ENCODE results near the gene ROGDI. TPM values are rescaled to one million over a fixed set of nuclear protein-coding genes. Genes with fewer than 3 reads are reported as not detected.
A peak's percentile ranks its signal among the peaks of the same experiment; 100 is the strongest.

Gene ROGDI
- total RNA-seq, 8 experiments from 2014 or later = 19.1 to 45.1 (median 35.4) TPM

DNA sequence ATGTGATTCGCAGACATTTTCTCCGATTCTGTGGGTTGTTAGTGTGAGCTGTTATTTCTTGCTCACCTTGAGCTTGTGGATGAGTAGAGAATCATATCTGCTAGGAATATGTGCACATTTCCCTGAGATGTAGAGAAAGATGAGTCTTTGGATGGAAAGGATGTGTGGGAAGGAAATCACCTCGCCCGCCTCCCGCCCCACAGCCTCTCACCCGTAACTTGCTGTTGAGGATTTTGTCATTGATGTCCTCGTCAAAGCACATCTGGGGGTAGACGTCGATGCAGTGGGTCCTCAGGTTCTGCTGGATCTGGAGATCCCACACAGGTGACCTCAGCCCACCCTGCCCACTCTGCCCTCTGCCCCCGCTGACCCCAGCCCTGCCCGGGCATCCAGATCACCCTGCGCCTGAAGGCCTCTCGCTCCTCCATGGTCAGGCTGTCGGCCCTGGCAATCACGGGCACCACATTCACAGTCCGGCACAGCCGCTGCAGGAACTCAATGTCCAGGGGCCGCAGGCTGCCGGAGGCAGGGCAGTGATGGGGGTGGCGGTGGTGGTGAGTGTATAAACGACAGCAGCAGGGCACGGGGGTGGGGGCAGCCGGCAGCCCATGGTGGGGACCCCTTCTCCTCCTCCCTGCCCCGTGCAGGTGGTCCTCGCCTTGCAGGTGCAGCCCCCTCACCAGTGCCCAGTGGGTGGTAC is 19.0 kb downstream of the ROGDI start:
- no peaks in the 10 kb centered on the region for H3K4me1 ChIP-seq (replicated peaks in 1 of 2)
- ATAC-seq (replicated peaks in 6 of 8) = no peak
- WGBS, 10 experiments = 82 to 100% (median 87%) methylated on average over 1 to 6 of the region's 25 CpGs; no CpG with 5 or more reads in 5 of the 10 experiments
- in situ Hi-C loops (cut with MboI; ENCODE audit: low pct_unique_long_range_greater_than_20kb in 2 of 9, low sequenced_read_pairs in 9 of 9, unreplicated experiment in 9 of 9) = no loop called here
- no peak overlapping the region for H3K27ac ChIP-seq
- no peak overlapping the region for H3K4me3 ChIP-seq

DNA sequence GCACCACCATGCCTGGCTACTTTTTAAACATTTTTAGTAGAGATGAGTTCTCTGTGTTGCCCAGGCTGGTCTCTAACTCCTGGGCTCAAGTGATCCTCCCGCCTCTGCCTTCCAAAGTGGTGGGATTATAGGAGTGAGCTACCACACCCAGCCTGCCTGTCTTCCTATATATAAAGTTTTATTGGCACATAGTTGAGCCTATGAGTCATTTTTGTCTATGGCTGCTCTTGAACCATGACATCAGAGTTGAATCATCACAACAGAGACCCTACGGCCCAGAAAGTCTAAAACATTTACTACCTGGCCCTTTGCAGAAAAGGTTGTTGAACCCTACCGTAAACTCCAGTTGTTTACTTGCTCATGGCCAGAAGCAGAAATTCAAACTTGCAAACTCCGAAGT is 22.2 kb downstream of the ROGDI start:
- in situ Hi-C loops (cut with MboI; ENCODE audit: low pct_unique_long_range_greater_than_20kb in 2 of 9, low sequenced_read_pairs in 9 of 9, unreplicated experiment in 9 of 9) = no loop called here

DNA sequence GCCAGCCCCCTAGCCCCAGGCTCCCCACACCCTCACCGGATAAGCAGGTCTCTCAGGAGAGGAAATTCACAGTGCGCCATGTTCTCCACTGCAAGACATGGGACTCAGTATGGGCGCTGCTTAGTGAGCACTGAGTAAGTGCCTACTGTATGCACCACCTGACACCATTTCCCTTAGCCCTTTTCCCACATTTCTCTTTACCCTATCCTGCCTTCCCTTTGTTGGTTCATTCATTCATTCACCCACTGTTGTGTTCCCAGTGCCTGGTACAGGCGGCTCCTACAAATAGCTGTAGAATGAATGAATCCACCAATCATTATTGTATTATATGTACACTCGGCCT is 24.4 kb downstream of the ROGDI start:
- no peak overlapping the region for H3K27ac ChIP-seq
- WGBS, 10 experiments = 20 to 87% (median 82%) methylated on average over 1 to 4 of the region's 5 CpGs; no CpG with 5 or more reads in 3 of the 10 experiments
- ATAC-seq (replicated peaks in 6 of 8) = no peak
- H3K4me1 ChIP-seq (replicated peaks in 1 of 2) = no peaks in the 10 kb centered on the region
- no peak overlapping the region for H3K4me3 ChIP-seq
- in situ Hi-C loops (cut with MboI; ENCODE audit: low pct_unique_long_range_greater_than_20kb in 2 of 9, low sequenced_read_pairs in 9 of 9, unreplicated experiment in 9 of 9) = no loop called here

More for the DNA sequence above, 22.2 kb downstream of the ROGDI start:
- Histone ChIP-seq H3K27ac (no peak overlapping the region), H3K4me1 (replicated peaks in 1 of 2) (no peaks in the 10 kb centered on the region), H3K4me3 (no peak overlapping the region)
- no peak for ATAC-seq (replicated peaks in 6 of 8)
- WGBS, 10 experiments = 53 to 94% (median 77%) methylated on average over 2 to 3 of the region's 4 CpGs; no CpG with 5 or more reads in 5 of the 10 experiments

DNA sequence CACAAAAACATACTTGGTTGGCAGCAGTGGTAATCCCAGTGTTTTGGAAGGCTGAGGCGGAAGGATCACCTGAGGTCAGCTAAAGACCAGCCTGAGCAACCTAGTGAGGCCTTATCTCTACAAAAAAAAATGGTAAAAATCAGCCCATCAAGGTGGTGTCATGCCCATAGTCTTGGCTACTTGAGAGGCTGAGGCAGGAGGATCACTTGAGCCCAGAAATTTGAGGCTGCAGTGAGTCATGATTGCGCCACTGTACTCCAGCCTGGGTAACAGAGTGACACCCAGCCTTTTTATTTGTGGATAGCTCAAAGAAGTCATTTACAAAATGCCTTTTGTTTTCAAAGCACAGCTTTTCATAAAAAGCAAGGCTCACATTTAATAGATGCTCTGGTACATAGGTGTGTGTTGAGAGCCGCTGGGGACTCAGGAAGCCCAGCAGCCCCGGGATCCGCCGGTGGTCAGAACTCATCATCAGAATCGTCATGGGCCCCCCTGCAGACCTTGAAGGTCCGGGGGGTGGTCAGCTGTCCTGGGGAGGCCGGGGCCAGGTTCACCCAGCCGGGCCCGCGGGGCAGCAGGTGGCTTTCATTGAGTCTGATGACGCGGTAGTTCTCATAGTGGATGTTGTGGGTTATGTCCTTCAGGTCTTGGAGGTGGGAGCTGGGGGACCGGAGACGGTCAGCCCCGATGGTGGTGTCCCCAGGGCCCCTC is 24.9 kb downstream of the ROGDI start:
- WGBS, 10 experiments = 80 to 100% (median 98%) methylated on average over 1 to 16 of the region's 17 CpGs; no CpG with 5 or more reads in 4 of the 10 experiments
- no peak overlapping the region for H3K27ac ChIP-seq
- in situ Hi-C loops (cut with MboI; ENCODE audit: low pct_unique_long_range_greater_than_20kb in 2 of 9, low sequenced_read_pairs in 9 of 9, unreplicated experiment in 9 of 9) = no loop called here
- no peak for ATAC-seq (replicated peaks in 6 of 8)
- H3K4me1 ChIP-seq (replicated peaks in 1 of 2) = no peaks in the 10 kb centered on the region
- no peak overlapping the region for H3K4me3 ChIP-seq

DNA sequence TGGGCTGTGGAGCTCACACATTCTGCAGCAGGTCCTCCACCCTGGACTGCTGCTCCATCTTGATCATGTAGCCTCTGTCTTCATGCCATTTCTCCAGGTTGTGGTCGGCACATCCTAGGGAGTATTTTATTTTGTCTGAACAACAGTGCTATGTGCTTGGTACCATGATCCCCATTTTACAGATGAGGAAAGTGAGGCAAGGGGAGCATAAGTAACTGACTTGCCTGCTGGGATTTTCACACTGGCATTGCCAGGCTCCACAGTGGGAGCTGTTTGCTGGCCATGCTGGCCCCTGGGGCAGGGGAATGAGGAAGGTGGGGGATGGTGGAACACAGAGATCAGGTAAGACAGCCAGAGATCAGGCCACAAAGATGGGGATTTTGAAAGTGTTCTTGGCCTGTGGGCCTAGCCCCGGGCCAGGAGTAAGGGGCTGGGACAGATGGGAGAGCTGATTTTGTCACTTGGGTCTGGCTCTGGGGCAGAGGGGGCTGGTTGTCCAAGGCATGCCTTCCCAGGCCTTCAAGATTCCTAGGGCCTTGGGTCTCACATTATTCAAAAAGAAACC is 26.2 kb downstream of the ROGDI start:
- in situ Hi-C loops (cut with MboI; ENCODE audit: low pct_unique_long_range_greater_than_20kb in 2 of 9, low sequenced_read_pairs in 9 of 9, unreplicated experiment in 9 of 9) = no loop called here
- H3K27ac ChIP-seq = no peak overlapping the region
- no peak for ATAC-seq (replicated peaks in 6 of 8)
- H3K4me1 ChIP-seq (replicated peaks in 1 of 2) = no peaks in the 10 kb centered on the region
- no peak overlapping the region for H3K4me3 ChIP-seq
- 17 to 100% (median 83%) methylated on average over 1 of the region's 2 CpGs; no CpG with 5 or more reads in 5 of the 10 experiments for whole genome bisulfite sequencing, 10 experiments

DNA sequence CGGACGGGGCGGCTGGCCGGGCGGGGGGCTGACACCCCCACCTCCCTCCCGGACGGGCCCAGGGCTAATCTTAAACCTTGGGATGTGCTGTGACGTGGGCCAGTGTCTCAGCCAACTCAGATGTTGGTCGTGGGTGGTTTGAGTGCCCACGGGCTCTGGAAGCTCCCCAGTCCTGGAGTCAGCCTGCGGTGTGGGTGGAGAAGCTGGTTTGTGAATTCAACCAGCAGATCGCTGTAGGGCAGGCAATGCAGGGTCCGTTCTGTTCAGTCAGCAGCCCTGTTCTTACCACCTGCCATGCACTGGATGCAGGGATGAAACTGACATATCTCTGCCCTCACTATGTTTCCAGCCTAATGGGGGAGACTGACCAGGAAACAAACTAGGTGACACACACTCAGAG is 27.4 kb downstream of the ROGDI start:
- WGBS, 10 experiments = 20 to 100% (median 90%) methylated on average over 1 to 2 of the region's 13 CpGs; no CpG with 5 or more reads in 5 of the 10 experiments
- Histone ChIP-seq H3K4me3 (no peak overlapping the region), H3K4me1 (replicated peaks in 1 of 2) (no peaks in the 10 kb centered on the region), H3K27ac (no peak overlapping the region)
- in situ Hi-C loops (cut with MboI; ENCODE audit: low pct_unique_long_range_greater_than_20kb in 2 of 9, low sequenced_read_pairs in 9 of 9, unreplicated experiment in 9 of 9) = no loop called here
- peak in 2 of 8 experiments; percentile 12 to 60 for ATAC-seq (replicated peaks in 6 of 8)

DNA sequence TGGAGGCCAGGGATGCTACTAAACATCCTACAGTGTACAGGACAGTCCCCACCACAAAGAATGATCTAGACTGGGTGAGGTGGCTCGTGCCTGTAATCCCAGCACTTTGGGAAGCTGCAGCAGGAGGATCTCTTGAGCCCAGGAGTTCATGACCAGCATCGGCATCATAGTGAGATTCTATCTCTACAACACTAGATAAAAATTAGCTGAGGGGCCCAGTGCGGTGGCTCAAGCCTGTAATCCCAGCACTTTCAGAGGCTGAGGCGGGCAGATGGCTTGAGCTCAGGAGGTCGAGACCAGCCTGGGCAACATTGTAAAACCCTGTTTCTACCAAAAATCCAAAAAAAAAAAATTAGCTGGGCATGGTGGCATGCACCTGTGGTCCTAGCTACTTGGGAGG is 30.1 kb downstream of the ROGDI start:
- H3K27ac ChIP-seq = no peak overlapping the region
- no peak overlapping the region for H3K4me3 ChIP-seq
- WGBS, 10 experiments = 60 to 100% (median 90%) methylated on average over 1 to 4 of the region's 5 CpGs; no CpG with 5 or more reads in 4 of the 10 experiments
- H3K4me1 ChIP-seq (replicated peaks in 1 of 2) = peaks cover 0 to 5% of the 10 kb centered on the region in 2 donors
- ATAC-seq (replicated peaks in 6 of 8) = no peak
- in situ Hi-C loops (cut with MboI; ENCODE audit: low pct_unique_long_range_greater_than_20kb in 2 of 9, low sequenced_read_pairs in 9 of 9, unreplicated experiment in 9 of 9) = no loop called here

DNA sequence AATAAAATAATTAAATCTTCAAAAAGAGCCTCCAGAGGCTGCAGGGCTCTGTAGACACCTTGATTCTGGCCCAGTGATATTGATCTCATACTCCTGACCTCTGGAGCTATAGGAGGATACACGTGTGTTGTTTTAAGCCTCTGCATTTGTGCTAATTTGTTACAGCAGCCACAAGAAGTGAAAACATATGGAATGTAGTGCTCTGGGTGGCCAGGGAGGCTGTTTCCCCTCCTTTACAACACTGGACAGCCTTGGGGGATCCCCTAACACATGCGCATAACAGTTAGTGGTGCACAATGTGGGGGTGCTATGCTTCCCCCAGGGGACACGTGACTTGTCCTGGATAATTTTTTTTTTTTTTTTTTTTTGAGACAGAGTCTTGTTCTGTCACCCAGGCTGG is 30.8 kb downstream of the ROGDI start:
- 40 to 60% (median 44%) methylated on average over 1 to 2 of the region's 3 CpGs; no CpG with 5 or more reads in 7 of the 10 experiments for WGBS, 10 experiments
- in situ Hi-C loops (cut with MboI; ENCODE audit: low pct_unique_long_range_greater_than_20kb in 2 of 9, low sequenced_read_pairs in 9 of 9, unreplicated experiment in 9 of 9) = no loop called here
- H3K4me3 ChIP-seq = no peak overlapping the region
- peak in 1 of 8 experiments; percentile 9 for ATAC-seq (replicated peaks in 6 of 8)
- peaks cover 0 to 7% of the 10 kb centered on the region in 2 donors for H3K4me1 ChIP-seq (replicated peaks in 1 of 2)
- H3K27ac ChIP-seq = no peak overlapping the region

DNA sequence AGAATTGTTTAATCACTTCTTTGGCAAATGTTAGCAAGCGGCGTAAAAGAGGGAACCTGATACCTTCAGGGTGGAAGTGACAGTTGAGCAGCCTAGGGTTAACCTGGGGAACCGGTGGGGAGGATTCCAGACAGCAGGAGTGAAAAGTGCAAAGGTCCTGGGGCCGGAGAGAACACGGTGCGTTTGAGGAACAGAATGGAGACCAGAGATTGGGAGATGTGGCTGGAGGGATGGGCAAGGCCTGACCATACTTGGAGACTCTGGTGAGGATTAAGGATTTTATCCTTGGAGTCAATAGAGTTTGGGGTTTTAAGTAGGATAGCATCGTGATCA is 33.2 kb downstream of the ROGDI start:
- Histone ChIP-seq H3K27ac (no peak overlapping the region), H3K4me3 (peak overlapping the region in 3 of 5 donors; percentile 35 to 44 (median 44)), H3K4me1 (replicated peaks in 1 of 2) (peaks cover 7 to 12% of the 10 kb centered on the region in 2 donors)
- ATAC-seq (replicated peaks in 6 of 8) = no peak
- in situ Hi-C loops (cut with MboI; ENCODE audit: low pct_unique_long_range_greater_than_20kb in 2 of 9, low sequenced_read_pairs in 9 of 9, unreplicated experiment in 9 of 9) = no loop called here
- 54 to 100% (median 86%) methylated on average over 1 to 6 of the region's 7 CpGs; no CpG with 5 or more reads in 2 of the 10 experiments for WGBS, 10 experiments

DNA sequence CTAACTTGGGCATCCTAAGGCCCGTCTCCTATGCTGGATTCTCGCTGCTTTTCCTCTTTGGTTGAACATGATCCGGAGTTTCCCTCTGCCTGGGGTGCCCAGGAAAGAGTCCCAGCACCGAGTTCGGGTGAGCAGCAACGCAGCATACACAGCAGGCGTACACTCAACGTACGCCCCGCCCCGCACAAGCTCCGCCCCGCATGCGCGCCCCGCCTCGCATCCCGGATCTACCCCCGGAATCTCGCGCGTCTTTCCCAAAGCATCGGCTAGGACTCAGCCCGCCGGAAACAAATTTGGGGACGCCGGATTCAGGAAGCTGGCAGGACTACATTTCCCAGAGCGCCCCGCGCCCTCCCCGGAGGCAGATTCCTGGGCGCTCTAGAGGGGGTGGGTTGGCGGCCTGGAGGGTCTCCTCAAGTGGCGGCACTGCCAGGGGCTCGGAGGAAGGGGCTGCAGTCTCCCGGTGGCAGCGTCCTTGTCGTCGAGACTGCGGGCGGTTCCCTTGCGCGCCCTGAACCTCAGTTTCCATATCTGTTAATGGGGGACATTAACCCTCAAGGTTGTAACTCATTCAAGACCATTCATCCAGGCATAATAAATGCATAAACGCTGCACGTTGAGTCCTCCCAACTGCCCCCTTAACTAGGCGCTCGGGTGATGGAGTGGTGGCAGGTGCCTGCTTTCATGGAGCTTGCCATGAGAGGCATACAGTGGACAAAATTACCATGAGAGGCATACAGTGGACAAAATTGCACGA is 33.7 kb downstream of the ROGDI start:
- in situ Hi-C loops (cut with MboI; ENCODE audit: low pct_unique_long_range_greater_than_20kb in 2 of 9, low sequenced_read_pairs in 9 of 9, unreplicated experiment in 9 of 9) = no loop called here
- 0 to 50% (median 23%) methylated on average over 1 to 12 of the region's 48 CpGs; no CpG with 5 or more reads in 2 of the 10 experiments for WGBS, 10 experiments

DNA sequence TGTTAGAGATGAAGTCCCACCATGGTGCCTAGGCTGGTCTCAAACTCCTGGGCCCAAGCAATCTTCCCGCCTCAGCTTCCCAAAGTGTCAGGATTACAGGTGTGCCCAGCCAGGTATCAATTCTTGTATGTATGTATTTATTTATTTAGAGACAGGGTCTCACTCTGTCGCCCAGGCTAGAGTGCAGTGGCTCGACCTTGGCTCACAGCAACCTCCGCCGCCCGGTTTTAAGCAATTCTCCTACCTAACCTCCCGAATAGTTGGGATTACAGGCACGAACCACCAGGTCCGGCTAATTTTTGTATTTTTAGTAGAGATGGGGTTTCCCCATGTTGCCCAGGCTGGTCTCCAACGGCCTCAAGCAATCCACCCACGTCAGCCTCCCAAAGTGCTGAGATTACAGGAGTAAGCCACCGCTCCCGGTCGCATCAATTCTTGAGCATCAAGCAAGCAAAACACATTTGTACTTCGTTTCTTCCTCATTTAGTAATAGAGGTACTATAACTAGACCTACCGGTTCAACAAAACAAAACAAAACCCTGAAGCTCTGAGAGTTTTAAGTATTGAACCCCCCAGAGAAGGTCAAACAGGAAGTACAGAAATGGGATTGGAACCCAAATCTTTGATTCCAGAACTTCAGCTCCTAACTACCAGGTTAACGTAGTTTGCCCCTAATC is 34.4 kb downstream of the ROGDI start:
- Histone ChIP-seq H3K4me3 (peak overlapping the region; percentile 34 to 44 (median 37)), H3K27ac (peak overlapping the region in 1 of 2 donors; percentile 66), H3K4me1 (replicated peaks in 1 of 2) (peaks cover 7 to 12% of the 10 kb centered on the region in 2 donors)
- 20 to 79% (median 50%) methylated on average over 1 to 11 of the region's 17 CpGs for WGBS, 10 experiments
- peak in 2 of 8 experiments; percentile 1 to 2 for ATAC-seq (replicated peaks in 6 of 8)
- in situ Hi-C loops (cut with MboI; ENCODE audit: low pct_unique_long_range_greater_than_20kb in 2 of 9, low sequenced_read_pairs in 9 of 9, unreplicated experiment in 9 of 9) = no loop called here

More for the DNA sequence above, 33.7 kb downstream of the ROGDI start:
- peak; percentile 77 to 87 (median 84) for ATAC-seq (replicated peaks in 6 of 8)
- Histone ChIP-seq H3K27ac (peak overlapping the region; percentile 34 to 74), H3K4me1 (replicated peaks in 1 of 2) (peaks cover 7 to 12% of the 10 kb centered on the region in 2 donors), H3K4me3 (peak overlapping the region; percentile 34 to 44 (median 37))

DNA sequence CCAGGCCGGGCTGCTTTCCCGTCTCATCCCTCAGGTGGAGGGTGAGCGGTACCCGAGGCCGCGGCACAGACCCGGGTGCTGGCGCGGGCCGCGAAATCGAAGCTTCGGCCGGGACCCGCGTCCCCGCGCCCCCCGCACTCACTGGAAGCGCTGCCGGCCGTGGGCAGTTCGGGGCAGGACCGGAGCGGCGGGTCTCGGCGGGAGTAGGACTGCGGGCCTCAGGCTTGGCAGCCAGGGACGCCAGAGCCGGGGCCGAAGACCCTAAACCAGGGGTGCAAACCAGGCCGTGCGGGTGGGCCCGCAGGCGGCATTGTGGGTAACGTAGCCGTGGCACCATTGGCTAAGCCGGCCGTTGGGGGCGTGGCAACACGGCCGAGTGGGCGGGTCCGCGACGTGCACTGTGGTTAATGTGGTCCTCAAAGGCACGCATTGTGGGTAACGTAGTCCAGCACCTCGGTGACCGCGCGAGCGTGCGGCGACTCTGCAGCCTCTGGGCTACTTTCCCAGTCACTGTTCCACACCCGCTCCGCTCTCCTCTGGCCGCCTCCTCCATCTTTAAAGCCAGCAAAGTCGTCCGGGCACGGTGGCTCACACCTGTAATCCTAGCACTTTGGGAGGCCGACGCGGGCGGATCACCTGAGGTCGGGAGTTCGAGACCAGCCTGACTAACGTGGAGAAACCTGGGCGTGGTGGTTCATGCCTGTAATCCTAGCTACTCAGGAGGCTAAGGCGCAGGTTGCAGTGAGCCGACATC is 35.4 kb downstream of the ROGDI start, which contains the start of gene ZNF500:
Gene ZNF500 (minus strand): TSS at position 288 of the 754 bp plus-strand sequence. CDS start 1,184 bp downstream, outside the sequence.
- ATAC-seq (replicated peaks in 6 of 8) = peak; percentile 84 to 93 (median 91)
- Histone ChIP-seq H3K4me3 (peak within 1 kb of the TSS; percentile 74 to 95 (median 92)), H3K4me1 (replicated peaks in 1 of 2) (peaks cover 7 to 12% of the 10 kb centered on the region in 2 donors), H3K27ac (peak within 1 kb of the TSS; percentile 52 to 81)
- in situ Hi-C loops (cut with MboI; ENCODE audit: low pct_unique_long_range_greater_than_20kb in 2 of 9, low sequenced_read_pairs in 9 of 9, unreplicated experiment in 9 of 9) = no loop called here
- WGBS, 10 experiments = 6 to 100% (median 36%) methylated on average over 1 to 25 of the region's 72 CpGs; no CpG with 5 or more reads in 2 of the 10 experiments

Data from motor neuron (in vitro differentiated cells).